Panc1 (cell line): ENCODE data around the gene ADPRH. TPM values are rescaled to one million over a fixed set of nuclear protein-coding genes. Genes with fewer than 3 reads are reported as not detected.
"Not testable (repeated sequence)": the region's sequence is repeated elsewhere in the genome, so short reads cannot be mapped to it uniquely, and the experiment has no call there.

ENCODE experiments used
- ATAC-seq: fragments of 200-7000 bp; cut with Tn5 transposase; 2 replicates; pipeline ENCODE4 v1.9.1; 2020; ENCODE audit warnings: mild to moderate bottlenecking, moderate library complexity
- BruUV-seq: library from RNA; stranded (reverse); fragments of 400-500 nt; replicated peaks from 2 replicates; lab custom pipeline; 2021; lab: Mats Ljungman, UMichigan
- CTCF ChIA-PET: fragments of 300-600 bp; sonication (Branson Sonifier 250); formaldehyde crosslinking; loops from one replicate; lab custom pipeline; 2022; ENCODE audit warnings: antibody characterized with exemption; lab: Charles Lee
- POLR2A ChIA-PET: fragments of 300-600 bp; sonication (Branson Sonifier 250); formaldehyde crosslinking; loops from one replicate; lab custom pipeline; 2022; ENCODE audit warnings: antibody characterized with exemption; lab: Charles Lee
- DNase-seq: peaks from one replicate; pipeline ENCODE4 v3.0.0-alpha.2; 2010; ENCODE audit warnings: low read depth, low spot score
- H3K27ac ChIP-seq: 2 replicates; pipeline ENCODE4 v1.5.1; 2011; ENCODE audit warnings: mild to moderate bottlenecking, low read length, inconsistent platforms
- H3K27me3 ChIP-seq: fragments of 200-500 bp; sonication (Bioruptor generic); 2 replicates; pipeline ENCODE4 v1.6.0; 2014; ENCODE audit warnings: low read length, inconsistent platforms; ENCODE audit not compliant: control insufficient read depth, insufficient read depth
- H3K36me3 ChIP-seq: fragments of 200-500 bp; sonication (Bioruptor generic); 2 replicates; pipeline ENCODE4 v1.5.1; 2014; ENCODE audit warnings: inconsistent platforms, mild to moderate bottlenecking, low read length, moderate library complexity; ENCODE audit not compliant: control insufficient read depth, insufficient read depth
- H3K4me1 ChIP-seq: 2 replicates; pipeline ENCODE4 v1.5.1; 2011; ENCODE audit warnings: inconsistent platforms, mild to moderate bottlenecking, low read length, moderate library complexity; ENCODE audit not compliant: control insufficient read depth, insufficient read depth
- H3K4me3 ChIP-seq, 2 experiments: 2 replicates each; pipeline ENCODE4 v1.5.1; 2011 to 2012; ENCODE audit warnings: low read depth in 2 of 2, low read length in 2 of 2, mild to moderate bottlenecking in 2 of 2, inconsistent platforms in 1 of 2, moderate library complexity in 1 of 2
- H3K9me3 ChIP-seq: fragments of 200-500 bp; sonication (Bioruptor generic); 2 replicates; pipeline ENCODE4 v1.5.1; 2014; ENCODE audit warnings: low read depth, mild to moderate bottlenecking, inconsistent platforms, low read length, moderate library complexity; ENCODE audit not compliant: control insufficient read depth, insufficient read depth
- POLR2AphosphoS5 ChIP-seq: IDR thresholded peaks from 2 replicates; pipeline ENCODE4 v1.6.1; 2012; ENCODE audit warnings: mild to moderate bottlenecking, low read depth, low read length, moderate library complexity
- SIN3A ChIP-seq: IDR thresholded peaks from 2 replicates; pipeline ENCODE4 v1.6.1; 2012; ENCODE audit warnings: low read depth, mild to moderate bottlenecking, low read length, moderate library complexity, borderline replicate concordance; ENCODE audit not compliant: insufficient read depth
- TCF7L2 ChIP-seq: IDR thresholded peaks from 2 replicates; pipeline ENCODE4 v1.6.1; 2011; ENCODE audit warnings: mild to moderate bottlenecking, low read depth, low read length, inconsistent platforms
- in situ Hi-C: cut with HindIII; loops from 2 replicates; pipeline ENCODE4 v1.10.0; 2016; ENCODE audit warnings: low sequenced_read_pairs, low pct_unique_long_range_greater_than_20kb
- intact Hi-C: fragments of 100-400 bp; cut with micrococcal nuclease; formaldehyde crosslinking; loops from one replicate; pipeline ENCODE4 v1.10.0; 2022; ENCODE audit not compliant: unreplicated experiment
- total RNA-seq: library from RNA; stranded (reverse); gene quantifications from one replicate; pipeline ENCODE4 v1.2.1, GENCODE V29; 2021; ENCODE audit not compliant: unreplicated experiment
- TF ChIP-seq, protein P1 (sequence below): fragments of 450-650 bp; IDR thresholded peaks from 2 replicates; pipeline ENCODE4 v1.5.1; 2017; ENCODE audit warnings: mild to moderate bottlenecking
- TF ChIP-seq, protein P2 (sequence below), 2 experiments: IDR thresholded peaks; 2 replicates each; pipeline ENCODE4 v1.6.1; 2011 to 2012; ENCODE audit warnings: low read depth in 2 of 2, control low read depth in 1 of 2, low read length in 1 of 2, mild to moderate bottlenecking in 1 of 2, moderate library complexity in 1 of 2; ENCODE audit not compliant: insufficient read depth in 1 of 2

The ADPRH gene
- total RNA-seq, 1 experiment from 2014 or later: 7.8 TPM

DNA sequence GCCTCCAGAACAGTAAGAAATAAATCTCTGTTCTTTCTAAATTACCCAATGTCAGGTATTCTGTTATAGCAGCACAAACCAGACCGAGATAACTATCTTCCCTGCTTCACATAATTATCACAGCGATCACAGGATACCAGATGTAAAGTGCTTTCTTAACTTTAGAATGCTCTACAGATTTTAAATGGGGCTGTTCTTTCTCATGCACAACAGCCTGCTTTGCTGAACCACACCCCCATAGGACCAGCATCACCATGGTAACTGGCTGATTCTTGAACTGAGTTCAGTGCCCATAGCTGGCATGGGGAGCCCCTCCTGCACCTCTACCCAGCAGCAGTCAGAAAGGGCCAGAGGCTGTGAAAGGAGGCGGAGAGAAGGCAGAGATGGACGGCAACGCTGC lies 27.7 kb upstream of the ADPRH start:
- CTCF ChIA-PET: no interaction called here
- TF ChIP-seq, protein P1, sequence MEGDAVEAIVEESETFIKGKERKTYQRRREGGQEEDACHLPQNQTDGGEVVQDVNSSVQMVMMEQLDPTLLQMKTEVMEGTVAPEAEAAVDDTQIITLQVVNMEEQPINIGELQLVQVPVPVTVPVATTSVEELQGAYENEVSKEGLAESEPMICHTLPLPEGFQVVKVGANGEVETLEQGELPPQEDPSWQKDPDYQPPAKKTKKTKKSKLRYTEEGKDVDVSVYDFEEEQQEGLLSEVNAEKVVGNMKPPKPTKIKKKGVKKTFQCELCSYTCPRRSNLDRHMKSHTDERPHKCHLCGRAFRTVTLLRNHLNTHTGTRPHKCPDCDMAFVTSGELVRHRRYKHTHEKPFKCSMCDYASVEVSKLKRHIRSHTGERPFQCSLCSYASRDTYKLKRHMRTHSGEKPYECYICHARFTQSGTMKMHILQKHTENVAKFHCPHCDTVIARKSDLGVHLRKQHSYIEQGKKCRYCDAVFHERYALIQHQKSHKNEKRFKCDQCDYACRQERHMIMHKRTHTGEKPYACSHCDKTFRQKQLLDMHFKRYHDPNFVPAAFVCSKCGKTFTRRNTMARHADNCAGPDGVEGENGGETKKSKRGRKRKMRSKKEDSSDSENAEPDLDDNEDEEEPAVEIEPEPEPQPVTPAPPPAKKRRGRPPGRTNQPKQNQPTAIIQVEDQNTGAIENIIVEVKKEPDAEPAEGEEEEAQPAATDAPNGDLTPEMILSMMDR: no peak
- TF ChIP-seq TCF7L2: no peak
- TF ChIP-seq POLR2AphosphoS5: no peak
- TF ChIP-seq, protein P2, sequence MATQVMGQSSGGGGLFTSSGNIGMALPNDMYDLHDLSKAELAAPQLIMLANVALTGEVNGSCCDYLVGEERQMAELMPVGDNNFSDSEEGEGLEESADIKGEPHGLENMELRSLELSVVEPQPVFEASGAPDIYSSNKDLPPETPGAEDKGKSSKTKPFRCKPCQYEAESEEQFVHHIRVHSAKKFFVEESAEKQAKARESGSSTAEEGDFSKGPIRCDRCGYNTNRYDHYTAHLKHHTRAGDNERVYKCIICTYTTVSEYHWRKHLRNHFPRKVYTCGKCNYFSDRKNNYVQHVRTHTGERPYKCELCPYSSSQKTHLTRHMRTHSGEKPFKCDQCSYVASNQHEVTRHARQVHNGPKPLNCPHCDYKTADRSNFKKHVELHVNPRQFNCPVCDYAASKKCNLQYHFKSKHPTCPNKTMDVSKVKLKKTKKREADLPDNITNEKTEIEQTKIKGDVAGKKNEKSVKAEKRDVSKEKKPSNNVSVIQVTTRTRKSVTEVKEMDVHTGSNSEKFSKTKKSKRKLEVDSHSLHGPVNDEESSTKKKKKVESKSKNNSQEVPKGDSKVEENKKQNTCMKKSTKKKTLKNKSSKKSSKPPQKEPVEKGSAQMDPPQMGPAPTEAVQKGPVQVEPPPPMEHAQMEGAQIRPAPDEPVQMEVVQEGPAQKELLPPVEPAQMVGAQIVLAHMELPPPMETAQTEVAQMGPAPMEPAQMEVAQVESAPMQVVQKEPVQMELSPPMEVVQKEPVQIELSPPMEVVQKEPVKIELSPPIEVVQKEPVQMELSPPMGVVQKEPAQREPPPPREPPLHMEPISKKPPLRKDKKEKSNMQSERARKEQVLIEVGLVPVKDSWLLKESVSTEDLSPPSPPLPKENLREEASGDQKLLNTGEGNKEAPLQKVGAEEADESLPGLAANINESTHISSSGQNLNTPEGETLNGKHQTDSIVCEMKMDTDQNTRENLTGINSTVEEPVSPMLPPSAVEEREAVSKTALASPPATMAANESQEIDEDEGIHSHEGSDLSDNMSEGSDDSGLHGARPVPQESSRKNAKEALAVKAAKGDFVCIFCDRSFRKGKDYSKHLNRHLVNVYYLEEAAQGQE (IDR thresholded peaks at IDR 0.05; ENCODE audit: insufficient read depth in 1 of 2, low read depth in 2 of 2, low read length in 1 of 2): no peak
- no peak for TF ChIP-seq SIN3A

DNA sequence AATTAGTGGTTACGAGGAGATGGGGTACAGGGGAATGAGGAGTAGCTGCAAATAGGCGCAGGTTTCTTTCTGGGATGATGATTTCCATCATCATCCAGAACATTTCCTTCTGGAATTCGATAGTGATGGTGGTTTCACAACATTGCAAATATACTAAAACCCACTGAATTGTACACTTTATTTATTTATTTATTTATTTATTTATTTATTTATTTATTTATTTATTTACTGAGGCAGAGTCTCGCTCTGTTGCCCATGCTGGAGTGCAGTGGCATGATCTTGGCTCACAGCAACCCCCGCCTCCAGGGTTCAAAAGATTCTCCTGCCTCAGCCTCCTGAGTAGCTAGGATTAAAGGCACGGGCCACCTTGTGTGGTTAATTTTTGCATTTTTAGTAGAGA lies 26.4 kb upstream of the ADPRH start:
- BruUV-seq, H3K36me3 ChIP-seq, CTCF ChIA-PET, H3K4me3 ChIP-seq, ATAC-seq, intact Hi-C loops, in situ Hi-C loops, H3K4me1 ChIP-seq, DNase-seq, H3K27me3 ChIP-seq, H3K27ac ChIP-seq, H3K9me3 ChIP-seq: not testable (repeated sequence)
- POLR2A ChIA-PET: interaction anchor here (0.6 kb wide), 1 partner anchor 37 kb away, joined by 4 read pairs; no protein-coding TSS in a partner anchor

More for the DNA sequence above, 27.7 kb upstream of the ADPRH start:
- POLR2A ChIA-PET: no interaction called here
- H3K36me3 ChIP-seq: no peaks in the 10 kb centered on the region
- H3K9me3 ChIP-seq: no peaks in the 10 kb centered on the region
- DNase-seq (no peak), ATAC-seq (no peak)
- no peak overlapping the region for H3K4me3 ChIP-seq
- H3K4me1 ChIP-seq: no peaks in the 10 kb centered on the region
- H3K27me3 ChIP-seq: no peaks in the 10 kb centered on the region; the same call in 1 of the 2 replicates
- in situ Hi-C loops: no loop called here
- no peak overlapping the region for H3K27ac ChIP-seq
- BruUV-seq: no TSS peak
- intact Hi-C loops: no loop called here

DNA sequence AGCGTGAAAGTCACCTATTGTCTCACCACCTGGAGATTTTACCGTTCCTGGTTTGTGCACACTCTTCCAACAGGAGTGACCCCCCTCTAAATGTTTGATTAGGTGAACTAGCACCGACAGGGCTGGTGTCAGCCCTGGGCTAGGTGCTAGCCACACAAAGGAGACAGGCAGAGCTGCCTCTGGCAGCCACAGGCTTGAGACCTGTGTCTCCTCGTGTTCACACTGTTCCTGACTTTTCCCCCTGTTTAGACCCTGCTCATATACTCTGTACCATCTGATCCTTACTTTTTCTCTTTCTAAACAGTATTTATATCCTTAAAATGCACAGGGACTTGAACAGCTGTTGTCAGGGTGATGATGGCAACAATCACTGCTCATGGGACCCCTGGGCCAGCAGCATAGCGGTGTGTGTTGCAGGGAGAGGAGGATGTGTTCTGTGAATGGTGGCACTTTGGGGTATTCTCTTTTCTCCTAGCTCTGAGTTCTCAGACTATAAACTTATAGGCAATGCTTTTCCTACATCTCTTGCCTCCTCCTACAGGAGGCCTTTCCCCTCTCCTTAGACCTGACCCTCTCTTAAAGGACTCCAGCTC lies 25.4 kb upstream of the ADPRH start:
- intact Hi-C loops: no loop called here
- no peaks in the 10 kb centered on the region for H3K9me3 ChIP-seq
- TF ChIP-seq, protein P2 (IDR thresholded peaks at IDR 0.05; ENCODE audit: insufficient read depth in 1 of 2, low read depth in 2 of 2, low read length in 1 of 2): no peak
- TF ChIP-seq POLR2AphosphoS5: no peak
- TF ChIP-seq TCF7L2: no peak
- TF ChIP-seq SIN3A: no peak
- TF ChIP-seq, protein P1: no peak
- H3K4me1 ChIP-seq: no peaks in the 10 kb centered on the region
- ATAC-seq: peak; percentile 43
- no peaks in the 10 kb centered on the region for H3K36me3 ChIP-seq
- no peaks in the 10 kb centered on the region; the same call in 1 of the 2 replicates for H3K27me3 ChIP-seq
- DNase-seq: no peak
- ChIA-PET CTCF (no interaction called here), POLR2A (interaction anchor here (0.6 kb wide), 1 partner anchor 135 kb away, joined by 26 read pairs; no protein-coding TSS in a partner anchor)
- BruUV-seq: no TSS peak
- no peak overlapping the region for H3K27ac ChIP-seq
- in situ Hi-C loops: no loop called here
- no peak overlapping the region for H3K4me3 ChIP-seq
